NCI-H1694 (cell line): ENCODE data around the gene VWF.
A peak's percentile ranks its signal among the peaks of the same experiment; 100 is the strongest.
"Not testable (repeated sequence)": the region's sequence is repeated elsewhere in the genome, so short reads cannot be mapped to it uniquely, and the experiment has no call there.

ENCODE experiments used
- DNase-seq: peaks from one replicate; lab custom pipeline; 2025; lab: John Stamatoyannopoulos, UW

VWF gene

DNA sequence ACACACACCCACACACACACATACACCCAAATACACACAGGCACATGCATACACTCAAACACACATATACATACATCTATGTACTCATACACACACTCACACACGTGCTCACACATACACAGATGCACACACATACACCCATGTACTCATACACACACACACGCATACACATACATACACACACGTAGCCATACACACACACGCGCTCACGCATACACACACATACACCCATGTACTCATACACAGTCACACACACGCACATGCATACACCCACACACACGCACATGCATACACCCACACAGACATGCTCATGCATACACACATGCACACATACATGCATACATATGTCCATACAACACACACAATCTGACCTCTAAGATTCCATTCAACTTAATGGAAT is 91.7 kb downstream of the VWF start:
- DNase-seq: no peak

DNA sequence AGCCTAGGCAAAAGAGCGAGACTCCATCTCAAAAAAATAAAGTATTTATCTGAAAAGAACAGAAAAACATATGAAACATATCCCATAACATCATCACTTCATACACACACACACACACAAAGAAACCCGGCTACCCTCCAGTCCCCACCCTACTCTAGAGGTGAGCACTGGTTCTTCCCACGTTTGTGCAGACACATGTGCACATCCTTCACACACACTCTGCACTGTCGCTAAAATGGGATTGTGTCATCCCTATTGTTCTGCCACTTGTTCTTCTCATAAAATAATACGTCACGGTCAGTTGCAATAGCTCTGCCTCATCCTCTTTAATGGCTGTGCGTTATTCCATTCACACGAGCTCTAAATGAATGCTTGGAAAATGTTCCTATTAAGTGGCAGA is 93.5 kb downstream of the VWF start:
- no peak for DNase-seq

DNA sequence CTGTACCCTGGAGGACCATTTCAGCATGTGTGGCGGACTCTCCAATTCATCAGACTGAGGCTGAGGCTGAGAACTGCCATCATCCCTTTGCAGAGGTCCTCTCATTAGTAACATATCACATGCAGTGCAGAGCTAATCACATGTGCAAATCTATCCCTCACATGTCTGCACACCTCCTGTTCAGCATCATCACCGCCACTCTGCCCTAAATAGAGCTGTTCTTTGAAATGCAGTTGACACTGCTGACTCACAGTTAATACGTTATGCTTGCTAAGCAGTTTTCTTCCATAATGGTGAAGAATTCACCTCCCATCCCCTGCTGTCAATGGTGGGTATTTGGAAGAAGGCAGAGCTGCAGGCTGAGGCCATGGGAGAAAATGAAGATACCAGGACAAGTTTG is 94.4 kb downstream of the VWF start:
- no peak for DNase-seq

DNA sequence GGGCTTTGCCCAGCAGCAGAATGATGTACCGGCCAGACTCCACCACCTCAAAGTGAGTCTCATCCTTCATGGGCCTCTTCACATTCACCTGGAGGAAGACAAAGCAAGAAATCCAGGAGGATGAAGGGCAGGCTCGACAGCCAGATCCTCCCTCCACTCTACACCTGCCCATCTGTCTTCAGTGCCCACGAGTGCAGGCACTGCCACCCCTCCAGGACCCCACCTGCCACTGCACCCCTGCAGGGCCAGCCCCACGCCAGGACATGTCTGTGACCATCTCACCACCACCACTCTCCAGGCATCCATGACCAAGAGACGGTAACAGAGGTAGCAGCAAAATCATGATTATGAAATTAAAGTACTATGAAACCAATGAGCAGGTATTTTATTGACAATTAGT is 95.1 kb downstream of the VWF start:
- no peak for DNase-seq

DNA sequence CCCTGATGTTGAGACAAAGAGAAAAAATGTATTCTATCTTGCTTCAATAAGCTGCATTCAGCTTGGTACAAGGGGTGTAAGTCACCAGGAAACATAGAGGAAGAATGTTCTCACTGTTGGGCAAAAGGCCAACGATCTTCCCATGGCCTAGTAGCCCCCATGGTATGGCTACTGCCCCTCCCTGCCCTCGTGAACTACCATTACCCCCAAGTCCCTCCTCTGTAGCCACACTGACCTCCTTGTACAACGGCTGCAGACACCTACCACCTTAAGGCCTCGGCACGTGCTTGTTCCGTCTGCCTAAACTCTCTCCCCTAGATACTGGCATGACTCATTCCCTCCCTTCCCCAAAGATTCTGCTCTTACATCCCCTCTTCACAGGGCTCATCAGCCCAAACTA is 97.5 kb downstream of the VWF start:
- DNase-seq: no peak

DNA sequence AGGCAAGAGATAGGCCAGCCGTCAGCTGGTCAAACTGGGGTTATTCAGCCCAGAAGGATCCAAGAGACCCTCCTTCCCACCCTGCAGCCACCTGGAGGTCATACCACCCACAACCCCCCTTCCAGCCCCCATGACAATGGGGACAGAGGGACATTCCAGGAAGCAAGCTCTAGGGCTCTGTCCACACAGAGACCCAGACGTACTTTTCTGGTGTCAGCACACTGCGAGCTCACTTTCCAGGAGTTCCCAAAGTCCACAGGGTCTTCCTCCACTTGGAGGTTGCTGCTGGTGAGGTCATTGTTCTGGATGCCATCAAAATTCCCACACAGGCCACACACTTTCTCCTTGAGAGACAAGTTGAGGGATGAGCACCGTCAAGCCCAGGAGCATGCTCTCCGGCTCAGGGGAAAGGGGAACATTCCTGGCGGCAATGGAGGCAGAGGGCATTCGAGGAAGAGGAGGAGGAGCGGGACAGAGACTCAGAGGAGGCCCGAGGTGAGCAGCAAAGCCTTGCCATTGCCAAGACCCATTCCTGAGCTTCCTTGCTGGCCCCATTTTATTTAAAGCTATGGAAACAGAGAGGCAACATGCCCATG is 98.7 kb downstream of the VWF start:
- DNase-seq: not testable (repeated sequence)

DNA sequence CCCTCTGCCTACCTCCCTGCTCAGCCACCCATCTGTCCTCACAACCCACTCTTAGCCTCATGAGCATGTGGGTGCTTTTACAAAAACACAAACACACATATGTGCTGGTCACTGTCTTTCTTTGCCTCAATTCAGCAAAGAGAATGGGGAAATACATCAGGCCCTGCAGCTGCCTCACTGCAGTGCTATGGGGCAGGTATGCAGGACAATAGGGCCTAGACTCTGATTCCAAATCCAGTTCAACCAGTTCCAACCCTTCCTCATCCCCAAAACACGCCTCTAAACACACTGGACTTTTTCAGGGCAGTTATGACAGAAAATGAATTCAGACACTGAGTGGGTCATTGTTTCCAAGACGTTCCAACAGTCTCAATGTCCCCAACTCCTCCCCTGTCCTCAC is 100.4 kb downstream of the VWF start:
- DNase-seq: not testable (repeated sequence)

DNA sequence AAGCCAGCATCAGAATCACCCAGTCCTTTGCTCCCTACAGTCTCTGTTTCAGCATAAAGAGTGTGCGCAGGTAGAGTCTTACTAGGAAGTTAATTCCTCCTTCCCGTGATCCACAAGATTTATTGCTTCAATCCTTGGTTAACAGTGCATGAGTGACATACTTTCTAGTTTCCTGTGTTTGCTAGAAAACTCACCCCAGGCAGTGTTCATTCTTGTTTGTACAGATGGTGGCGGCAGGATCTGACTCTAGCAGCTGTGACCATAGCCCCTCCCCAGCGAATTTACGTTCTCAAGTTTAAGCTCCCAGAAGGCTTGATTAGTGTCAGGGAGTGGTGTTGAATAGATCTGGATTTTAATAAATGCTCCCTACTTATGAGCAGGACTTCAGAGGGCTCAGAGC is 103.5 kb downstream of the VWF start:
- DNase-seq: no peak

DNA sequence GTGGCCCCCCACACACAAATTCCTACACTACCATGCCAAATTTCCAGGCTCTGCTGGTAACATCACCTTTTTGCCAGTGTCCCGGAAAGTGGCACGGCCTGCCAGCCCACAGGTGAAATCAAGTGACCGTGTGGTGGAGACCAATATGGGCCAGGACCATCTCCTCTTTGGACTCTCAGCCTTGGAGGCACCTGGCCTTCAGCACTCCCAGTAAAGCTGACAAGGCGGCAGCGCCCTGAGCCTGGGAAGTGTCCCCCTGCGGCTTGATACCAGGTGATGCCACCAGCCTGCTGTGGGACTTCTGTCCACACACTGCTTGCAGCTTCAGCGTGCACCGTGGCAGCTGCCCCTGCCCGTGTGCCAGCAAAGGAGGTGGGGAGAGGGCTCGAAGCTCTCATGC is 104.0 kb downstream of the VWF start:
- DNase-seq: not testable (repeated sequence)

DNA sequence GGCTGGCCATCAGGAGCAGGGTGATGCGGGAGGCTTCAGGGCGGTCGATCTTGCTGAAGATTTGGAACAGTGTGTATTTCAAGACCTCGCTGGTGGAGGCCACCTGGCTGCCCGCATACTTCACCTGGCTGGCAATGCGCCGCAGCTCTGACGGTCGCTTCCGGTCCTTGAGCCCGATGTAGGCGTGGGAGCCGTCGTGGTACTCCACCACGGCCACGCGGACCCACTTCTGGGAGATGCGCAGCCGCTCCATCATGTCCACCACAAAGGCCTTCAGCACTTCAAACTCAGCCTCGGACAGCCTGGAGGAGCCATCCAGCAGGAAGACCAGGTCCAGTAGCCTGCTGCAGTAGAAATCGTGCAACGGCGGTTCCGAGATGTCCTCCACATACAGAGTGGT is 105.2 kb downstream of the VWF start:
- not testable (repeated sequence) for DNase-seq

DNA sequence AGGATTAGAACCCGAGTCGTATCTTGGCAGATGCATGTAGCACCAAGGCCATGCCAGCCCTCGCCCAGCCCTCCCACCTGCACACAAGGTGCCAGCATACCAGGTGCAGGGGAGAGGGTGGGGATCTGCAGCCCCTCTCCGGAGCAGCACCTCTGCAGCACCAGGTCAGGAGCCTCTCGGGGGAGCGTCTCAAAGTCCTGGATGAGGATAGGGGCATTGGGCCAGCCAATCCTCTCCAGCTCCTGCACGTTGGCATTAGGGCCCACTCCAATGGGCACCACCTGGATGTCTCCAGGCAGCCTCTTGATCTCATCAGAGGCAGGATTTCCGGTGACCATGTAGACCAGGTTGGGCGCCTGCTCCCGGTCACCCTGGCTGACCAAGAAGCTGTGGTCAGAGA is 106.2 kb downstream of the VWF start:
- no peak for DNase-seq

DNA sequence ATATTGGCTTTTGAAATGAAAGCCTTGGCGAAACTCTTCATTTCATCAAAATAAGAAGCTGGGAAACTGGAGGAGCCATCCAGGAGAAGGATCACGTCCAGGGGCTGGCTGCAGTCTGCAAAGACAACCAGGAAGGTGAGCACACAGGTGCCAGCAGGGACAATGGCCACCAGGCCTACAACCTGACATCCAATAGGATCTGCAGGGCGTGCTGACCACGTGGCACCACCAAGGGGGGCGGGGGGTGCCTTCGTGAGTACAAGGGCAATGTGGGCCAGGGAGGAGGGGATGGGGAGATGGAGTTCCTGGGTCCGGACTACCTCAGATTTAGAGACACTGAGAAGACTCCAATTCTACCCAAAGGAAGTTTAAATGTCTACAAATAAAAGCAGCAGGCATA is 107.7 kb downstream of the VWF start:
- DNase-seq: no peak

DNA sequence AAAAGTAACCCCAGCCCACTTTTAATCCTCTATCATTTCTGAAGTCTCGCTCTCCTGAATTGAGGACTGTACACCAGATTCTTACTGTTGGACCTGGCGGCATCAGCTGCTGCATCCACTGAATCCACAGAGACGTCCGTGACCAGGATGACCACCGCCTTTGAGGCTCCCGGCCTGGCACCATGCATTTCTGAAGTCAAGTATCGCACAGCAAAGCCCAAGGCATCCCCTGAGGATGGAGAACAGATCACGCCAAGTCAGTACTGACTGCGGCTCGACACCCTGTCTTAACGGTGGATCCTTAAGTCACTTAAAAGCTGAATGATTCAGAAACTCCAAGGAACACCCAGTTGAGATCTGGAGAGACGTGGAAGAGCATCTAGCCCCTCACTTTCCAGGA is 108.5 kb downstream of the VWF start:
- not testable (repeated sequence) for DNase-seq

DNA sequence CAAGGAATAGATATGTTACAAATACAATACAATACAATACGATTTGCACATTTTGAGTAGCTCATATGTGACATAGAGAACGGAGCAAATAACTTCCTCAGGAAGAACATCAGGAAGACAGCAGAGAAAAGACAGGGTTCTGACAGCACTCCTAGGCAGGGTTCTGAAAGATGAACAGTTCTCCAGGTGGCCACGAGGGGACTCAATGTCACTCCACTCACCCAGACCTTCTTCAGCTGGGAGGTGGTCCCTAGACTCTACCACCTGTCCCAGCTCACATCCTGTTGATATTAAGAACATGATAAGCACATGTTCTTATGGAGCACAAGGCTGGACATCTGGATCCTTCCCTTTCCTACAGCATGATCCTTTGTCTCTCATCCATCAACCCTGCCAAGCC is 109.2 kb downstream of the VWF start:
- DNase-seq: not testable (repeated sequence)

DNA sequence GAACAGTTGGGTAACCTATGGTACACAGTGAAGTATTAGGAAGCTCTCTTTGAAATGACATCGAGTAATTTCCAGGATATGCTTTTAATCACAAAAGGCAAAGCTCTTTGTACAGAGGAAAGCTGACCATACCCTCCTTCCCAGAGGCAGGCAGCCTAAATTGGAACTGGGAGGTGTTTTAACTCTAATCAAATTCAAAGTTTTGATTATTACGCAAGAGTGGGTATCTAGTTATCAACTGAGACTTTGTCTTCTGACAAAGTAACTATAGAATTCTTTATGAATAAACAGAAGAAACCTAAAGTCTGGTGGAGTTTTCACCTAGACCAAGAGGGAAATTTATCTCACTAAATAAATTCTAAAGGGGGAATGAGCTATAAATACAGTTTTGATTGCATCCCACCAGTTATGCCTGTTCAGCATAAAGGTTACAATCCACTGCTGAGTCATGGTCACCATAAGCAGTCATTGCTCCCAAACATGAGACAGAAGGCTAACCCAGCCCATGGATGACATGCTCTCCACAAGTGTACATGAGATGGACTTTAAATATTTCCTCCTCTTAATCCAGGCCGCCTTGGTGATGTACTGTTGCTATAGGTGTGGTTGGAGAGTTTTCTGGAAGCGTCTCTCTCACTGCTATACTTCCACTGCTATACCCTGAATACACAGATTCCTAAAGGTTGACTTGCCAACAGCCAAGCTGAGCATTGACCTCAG is 113.7 kb downstream of the VWF start:
- not testable (repeated sequence) for DNase-seq

DNA sequence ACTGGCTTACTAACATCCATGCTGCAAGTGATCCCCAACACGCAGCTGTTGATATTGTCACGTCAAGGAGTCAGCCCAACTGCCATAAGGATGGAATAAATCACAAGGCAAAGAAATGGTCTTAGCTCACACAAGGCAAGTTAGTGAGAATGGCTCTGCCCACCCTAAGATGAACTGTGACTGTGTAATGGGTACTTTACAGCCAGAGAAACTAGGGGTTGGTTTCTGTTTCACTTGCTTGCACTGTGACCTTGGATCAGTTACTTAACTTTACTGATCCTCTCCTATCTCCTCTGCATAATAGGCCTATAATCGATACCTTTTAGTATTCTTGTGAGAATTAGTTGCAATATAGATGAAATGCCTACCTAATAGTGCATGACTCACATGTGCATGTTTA is 127.2 kb downstream of the VWF start:
- DNase-seq: no peak

DNA sequence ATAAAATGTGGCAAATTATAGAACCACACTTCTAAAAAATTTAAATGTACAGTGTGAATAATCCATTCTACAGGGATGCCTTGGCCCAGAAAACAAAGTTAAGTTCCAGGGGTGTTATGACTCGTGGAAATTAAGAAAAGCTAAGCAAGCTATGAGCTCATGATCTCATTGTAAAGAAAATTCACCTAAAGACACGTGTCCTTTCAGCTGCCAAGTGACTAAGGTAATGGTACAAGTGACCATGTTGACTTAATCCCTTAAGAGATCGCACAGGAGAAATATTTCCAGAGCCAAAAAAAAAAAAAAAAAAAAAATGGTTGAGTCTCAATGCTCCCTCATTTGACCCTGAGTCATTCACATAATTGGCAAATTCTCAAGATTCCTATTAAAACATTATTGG is 128.0 kb downstream of the VWF start:
- DNase-seq: no peak

DNA sequence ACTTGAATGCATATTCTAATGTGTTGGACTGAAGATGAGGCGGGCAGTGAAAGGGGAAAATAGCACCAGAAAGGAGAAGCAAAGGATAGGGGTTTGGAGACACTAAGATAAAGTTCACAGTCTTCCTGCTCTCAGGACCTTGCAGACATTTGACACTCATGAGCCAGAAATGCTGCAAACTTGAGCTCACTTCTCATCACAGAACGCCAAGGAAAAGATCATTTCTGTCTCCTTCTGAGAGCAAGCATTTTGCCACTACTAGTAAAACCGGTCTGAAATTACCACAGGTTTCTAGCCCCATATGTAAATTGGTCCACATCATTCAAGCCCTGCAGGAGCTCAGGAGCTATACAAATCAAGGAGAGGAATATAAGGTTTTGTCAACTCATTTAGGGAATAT is 134.8 kb downstream of the VWF start:
- no peak for DNase-seq

DNA sequence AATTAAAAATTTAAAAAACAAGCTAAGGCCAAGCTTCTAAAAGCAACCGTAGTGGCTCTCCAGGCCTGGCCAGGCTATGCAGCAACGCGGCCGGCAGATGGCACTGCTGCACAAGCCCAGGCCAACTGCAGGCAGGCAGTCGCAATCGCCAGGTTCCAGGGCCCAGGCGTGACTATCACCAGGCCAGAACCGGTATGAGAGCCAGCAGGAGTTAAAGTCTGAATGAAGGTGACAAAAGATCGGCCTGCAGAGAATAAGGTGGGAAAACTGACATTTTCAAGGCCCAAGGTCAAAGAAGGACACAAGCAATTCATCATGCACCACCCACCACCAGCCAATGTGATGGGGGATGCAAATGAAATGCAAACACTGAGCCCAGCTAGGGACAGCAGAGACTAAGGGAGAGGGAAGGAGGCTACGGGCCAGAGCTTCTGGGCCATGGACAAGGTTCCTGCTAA is 135.8 kb downstream of the VWF start:
- DNase-seq: peak; percentile 55

DNA sequence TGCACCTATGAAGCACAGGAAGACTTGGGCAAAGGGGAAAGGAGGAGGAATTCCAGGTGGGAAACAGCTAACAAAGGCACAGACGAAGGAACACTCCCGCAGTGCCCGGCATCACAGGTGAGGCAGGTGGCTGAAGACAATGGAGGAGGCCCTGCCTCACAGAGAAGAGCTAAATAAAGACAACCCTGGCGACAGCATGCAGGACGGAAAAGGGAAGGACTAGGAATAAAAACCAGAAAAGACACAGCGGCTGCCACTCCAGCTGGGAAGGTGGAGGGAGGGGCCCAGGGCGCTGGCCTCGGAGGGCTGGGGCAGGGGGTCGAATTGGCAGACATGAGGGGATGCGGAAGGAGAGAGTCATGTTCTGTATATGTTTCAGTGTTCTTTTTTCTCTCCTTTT is 136.4 kb downstream of the VWF start:
- no peak for DNase-seq

DNA sequence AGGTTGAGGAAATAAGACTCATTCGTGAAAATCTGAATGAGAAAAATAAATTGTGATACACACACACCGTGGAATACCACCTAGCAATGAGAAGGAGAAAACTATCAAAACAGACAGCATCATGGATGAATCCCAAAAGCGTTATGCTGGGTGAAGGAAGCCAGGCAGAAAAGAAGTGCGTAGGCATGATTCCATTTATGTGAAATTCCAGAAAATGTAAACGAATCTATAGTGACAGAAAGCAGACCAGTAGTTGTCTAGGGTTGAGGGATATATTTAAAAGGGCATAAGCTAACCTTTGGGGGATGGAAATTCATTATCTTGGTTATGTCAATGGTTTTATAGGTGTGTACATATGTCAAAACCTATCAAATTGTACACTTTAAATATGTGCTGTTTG is 136.9 kb downstream of the VWF start:
- no peak for DNase-seq

DNA sequence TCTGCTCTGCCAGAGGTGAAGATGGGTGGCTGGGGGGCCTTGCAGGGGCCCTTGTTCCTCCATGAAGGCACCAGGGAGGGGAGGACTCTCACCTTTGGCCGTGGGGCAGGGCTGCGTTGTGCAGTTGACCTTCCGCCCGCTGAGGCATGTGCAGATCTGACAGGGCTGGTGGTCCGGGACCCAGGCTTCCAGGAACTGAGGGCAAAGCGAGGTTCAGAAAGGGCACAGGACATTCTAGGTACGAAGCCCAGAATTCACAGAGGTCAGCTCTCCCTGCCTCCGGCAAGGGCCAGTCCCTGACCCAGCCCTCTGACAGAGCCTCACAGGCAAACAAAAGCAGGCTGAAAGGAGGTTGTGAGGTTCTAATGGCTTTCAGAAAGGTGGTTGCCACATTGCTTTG is 139.0 kb downstream of the VWF start:
- no peak for DNase-seq

DNA sequence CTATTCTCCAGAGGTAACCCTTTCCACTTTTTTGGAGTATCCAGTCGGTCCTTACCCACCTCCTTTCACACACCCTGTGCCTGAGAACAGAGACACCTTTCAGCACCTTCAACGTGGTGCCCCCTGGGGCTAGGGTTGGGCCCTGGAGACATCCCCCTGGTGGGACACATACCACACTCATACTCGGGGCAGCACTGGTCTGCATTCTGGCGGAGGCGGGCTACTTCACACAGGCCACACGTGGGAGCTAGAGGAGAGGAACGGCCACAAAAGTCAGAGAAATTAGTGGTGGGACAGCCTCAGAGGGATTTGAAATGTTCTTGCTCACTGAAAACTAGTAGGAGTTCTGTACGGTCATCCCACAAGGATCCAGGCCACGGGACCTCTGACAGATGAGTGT is 139.6 kb downstream of the VWF start:
- DNase-seq: no peak

DNA sequence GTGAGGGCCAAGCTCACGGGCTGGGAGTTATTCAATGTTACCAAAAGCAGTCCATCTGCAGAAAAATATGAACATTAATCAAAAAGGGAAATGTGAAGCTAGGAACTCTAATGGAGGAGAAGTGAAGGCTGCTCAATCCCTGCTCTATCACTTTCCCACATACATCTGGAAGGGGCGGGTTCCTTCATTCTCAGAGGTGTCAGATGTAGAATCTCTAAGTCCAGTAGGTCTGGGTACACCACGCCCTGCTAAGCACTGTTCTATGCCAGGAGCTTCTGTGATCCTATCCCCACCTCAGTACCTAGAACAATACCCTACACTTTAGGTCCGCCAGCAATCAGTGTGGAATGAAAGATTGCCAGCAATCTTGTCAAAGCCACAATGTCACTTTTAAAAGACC is 142.4 kb downstream of the VWF start:
- no peak for DNase-seq
